MG63 (cell line): Measurements from ENCODE around the gene NSMCE4A. TPM values are rescaled to one million over a fixed set of nuclear protein-coding genes. Genes with fewer than 3 reads are reported as not detected.
A peak's percentile ranks its signal among the peaks of the same experiment; 100 is the strongest.
"Not testable (repeated sequence)": the region's sequence is repeated elsewhere in the genome, so short reads cannot be mapped to it uniquely, and the experiment has no call there.

Source experiments
- DNase-seq: peaks from one replicate; pipeline ENCODE4 v3.0.0-alpha.2; 2020
- H3K27me3 ChIP-seq: fragments of 250-450 bp; sonication (Bioruptor Pico); 2 replicates; pipeline ENCODE4 v1.5.1; 2020; ENCODE audit warnings: mild to moderate bottlenecking, moderate library complexity
- H3K36me3 ChIP-seq: fragments of 250-450 bp; sonication (Bioruptor Pico); 2 replicates; pipeline ENCODE4 v1.5.1; 2020; ENCODE audit warnings: mild to moderate bottlenecking, moderate library complexity
- H3K4me3 ChIP-seq: fragments of 250-450 bp; sonication (Bioruptor Pico); 2 replicates; pipeline ENCODE4 v1.5.1; 2020; ENCODE audit warnings: mild to moderate bottlenecking, moderate library complexity
- H3K9me3 ChIP-seq: fragments of 250-450 bp; sonication (Bioruptor Pico); 2 replicates; pipeline ENCODE4 v1.5.1; 2020; ENCODE audit warnings: mild to moderate bottlenecking, moderate library complexity
- total RNA-seq: library from RNA; depleted of rRNA; stranded (reverse); fragments of >200 nt; shearing (Covaris generic); gene quantifications from 2 replicates; pipeline ENCODE4 v1.2.3, GENCODE V29; 2014; ENCODE audit warnings: low replicate concordance

Gene NSMCE4A
- total RNA-seq, 1 experiment from 2014 or later = 65.7 TPM

DNA sequence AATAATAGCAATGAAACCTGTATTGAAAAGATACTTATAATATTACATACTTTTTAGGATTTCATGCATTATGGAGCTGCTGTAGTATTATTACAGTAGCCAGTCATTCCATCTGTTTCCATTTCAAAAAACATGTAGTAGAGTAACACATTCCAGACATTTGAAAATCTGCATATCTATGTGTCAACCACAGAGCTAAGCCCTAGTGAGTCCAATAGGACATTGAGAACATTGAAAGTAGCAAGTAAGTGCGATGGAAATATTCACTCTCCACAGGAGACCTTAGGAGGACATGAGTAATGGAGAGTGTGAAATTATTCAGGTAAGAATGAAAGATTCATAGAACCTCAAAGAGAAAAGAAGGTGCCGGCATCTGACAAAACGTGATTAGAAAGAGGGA lies 15.3 kb downstream of the NSMCE4A start:
- Histone ChIP-seq H3K27me3 (no peaks in the 10 kb centered on the region), H3K9me3 (no peaks in the 10 kb centered on the region), H3K4me3 (no peak overlapping the region), H3K36me3 (peaks cover 27% of the 10 kb centered on the region)
- DNase-seq = no peak

- DNase-seq = peak; percentile 54
- H3K9me3 ChIP-seq = no peaks in the 10 kb centered on the region
- peaks cover 27% of the 10 kb centered on the region for H3K36me3 ChIP-seq
- no peak overlapping the region for H3K4me3 ChIP-seq
- H3K27me3 ChIP-seq = no peaks in the 10 kb centered on the region
Measured at GRCh38 chr10:121956111-121957061, 18.6 kb downstream of the NSMCE4A start.

DNA sequence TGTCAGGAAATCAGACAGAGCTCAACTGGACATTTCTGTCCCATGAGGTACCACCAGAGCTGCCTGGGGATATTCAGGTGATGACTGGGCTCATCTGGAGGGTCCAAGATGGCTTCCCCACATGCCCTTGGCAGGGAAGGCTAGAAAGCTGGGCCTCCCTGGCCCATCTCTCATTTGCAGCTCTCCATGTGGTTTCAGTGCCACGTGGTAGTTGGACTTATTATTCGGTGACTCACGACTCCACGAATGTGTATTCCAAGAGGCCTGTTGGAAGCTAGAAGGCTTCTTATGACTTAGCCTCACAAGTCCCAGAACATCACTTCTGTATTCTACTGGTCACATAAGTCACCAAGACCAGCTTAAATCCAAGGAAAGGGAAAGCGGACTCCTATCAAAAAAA lies 22.8 kb downstream of the NSMCE4A start:
- Histone ChIP-seq H3K27me3 (no peaks in the 10 kb centered on the region), H3K36me3 (peaks cover 11% of the 10 kb centered on the region), H3K9me3 (no peaks in the 10 kb centered on the region), H3K4me3 (no peak overlapping the region)
- DNase-seq = peak; percentile 83

GRCh38 chr10:121949451-121949850 lies 25.6 kb downstream of the NSMCE4A start:
- no peaks in the 10 kb centered on the region for H3K9me3 ChIP-seq
- H3K27me3 ChIP-seq = no peaks in the 10 kb centered on the region
- H3K36me3 ChIP-seq = no peaks in the 10 kb centered on the region
- no peak for DNase-seq
- H3K4me3 ChIP-seq = no peak overlapping the region

GRCh38 chr10:121949049-121949448 lies 26.0 kb downstream of the NSMCE4A start:
- Histone ChIP-seq H3K27me3 (no peaks in the 10 kb centered on the region), H3K9me3 (no peaks in the 10 kb centered on the region), H3K36me3 (no peaks in the 10 kb centered on the region), H3K4me3 (no peak overlapping the region)
- no peak for DNase-seq

DNA sequence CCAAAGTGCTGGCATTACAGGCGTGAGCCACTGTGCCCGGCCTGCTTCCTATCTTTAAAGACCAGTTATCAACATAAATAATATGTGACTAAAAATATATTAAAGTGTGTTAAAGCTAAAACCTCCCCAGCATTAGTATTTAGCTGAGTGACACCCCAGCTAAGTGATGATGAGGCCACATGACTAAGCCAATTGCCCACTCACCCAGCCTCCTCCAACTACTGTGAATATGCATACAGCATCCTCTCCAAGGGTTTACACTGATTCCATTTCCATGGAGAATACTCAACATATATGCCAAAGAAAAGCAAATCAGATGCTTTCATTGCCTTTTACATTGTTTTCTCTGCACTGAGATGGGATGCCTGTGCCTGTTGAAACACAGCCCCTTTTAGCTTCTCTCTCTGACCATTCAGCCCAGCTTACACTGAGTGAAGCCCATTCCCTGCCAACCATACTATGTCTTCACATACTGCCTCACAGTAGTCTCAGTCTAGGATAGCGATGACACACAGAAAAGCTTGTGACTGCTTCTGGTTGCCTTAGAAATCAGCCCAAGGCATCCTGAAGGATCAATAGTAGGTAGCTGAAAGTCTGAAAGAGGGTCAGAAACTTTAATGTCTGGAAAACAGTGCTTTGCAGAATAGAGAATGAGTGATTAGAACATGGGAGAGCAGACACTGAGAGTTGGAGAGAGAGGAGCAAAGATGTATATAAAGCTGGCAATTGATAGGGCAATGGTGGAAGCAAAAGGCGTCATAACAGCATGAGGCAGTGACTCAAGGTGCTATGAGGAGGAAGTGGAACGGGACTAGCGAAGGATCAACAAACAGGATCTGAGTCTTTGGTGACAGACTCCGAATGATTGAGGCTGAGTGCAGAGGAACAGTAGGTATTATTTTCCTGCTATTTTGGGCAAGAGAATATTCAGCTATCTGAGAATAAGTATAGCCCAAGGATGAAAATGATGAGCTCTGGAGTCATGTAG lies 27.4 kb downstream of the NSMCE4A start:
- Histone ChIP-seq H3K4me3 (no peak overlapping the region), H3K9me3 (no peaks in the 10 kb centered on the region), H3K27me3 (no peaks in the 10 kb centered on the region), H3K36me3 (no peaks in the 10 kb centered on the region)
- DNase-seq = no peak

DNA sequence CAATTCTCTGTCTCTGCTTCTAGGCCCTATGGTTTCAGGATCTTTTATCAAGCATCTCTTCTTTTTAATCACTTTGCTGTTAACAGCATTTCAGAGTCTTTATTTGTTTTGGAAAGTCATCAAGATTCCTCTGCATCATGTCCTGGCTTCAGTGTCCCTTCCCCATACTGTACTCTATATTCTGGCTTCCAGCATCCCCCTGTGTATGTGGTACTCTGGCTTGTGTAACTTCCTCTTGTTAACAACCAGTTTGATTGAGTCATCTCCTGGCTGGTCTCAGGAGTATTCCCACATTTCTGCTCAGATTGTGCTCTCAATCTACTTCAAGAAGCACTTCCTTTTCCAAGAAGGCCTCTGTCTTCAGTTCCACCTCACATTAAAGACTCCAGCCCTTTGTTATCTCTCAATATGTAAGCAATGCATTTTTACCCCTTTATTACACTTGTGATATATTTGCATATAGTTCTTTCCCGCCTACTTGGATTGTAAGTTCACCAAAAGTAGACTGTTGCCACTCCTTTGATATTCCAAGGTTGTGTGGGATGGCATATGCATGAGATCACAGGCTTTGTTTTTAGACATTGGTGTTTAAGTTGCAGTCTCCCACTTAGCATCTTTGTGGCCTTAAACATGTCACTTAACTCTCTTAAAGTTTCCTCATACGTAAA lies 32.1 kb downstream of the NSMCE4A start:
- DNase-seq = peak; percentile 74
- H3K9me3 ChIP-seq = peaks cover 3% of the 10 kb centered on the region; the same call in 1 of the 2 replicates
- H3K27me3 ChIP-seq = no peaks in the 10 kb centered on the region
- H3K4me3 ChIP-seq = no peak overlapping the region
- H3K36me3 ChIP-seq = no peaks in the 10 kb centered on the region

GRCh38 chr10:121941532-121941931 lies 33.5 kb downstream of the NSMCE4A start:
- DNase-seq = no peak
- Histone ChIP-seq H3K9me3 (peaks cover 3% of the 10 kb centered on the region; the same call in 1 of the 2 replicates), H3K27me3 (no peaks in the 10 kb centered on the region), H3K4me3 (no peak overlapping the region), H3K36me3 (no peaks in the 10 kb centered on the region)

GRCh38 chr10:121936295-121936694 lies 38.7 kb downstream of the NSMCE4A start:
- Histone ChIP-seq H3K36me3 (no peaks in the 10 kb centered on the region), H3K9me3 (peaks cover under 1% of the 10 kb centered on the region; the same call in 1 of the 2 replicates), H3K27me3 (no peaks in the 10 kb centered on the region), H3K4me3 (no peak overlapping the region)
- DNase-seq = no peak

- DNase-seq = no peak
- Histone ChIP-seq H3K27me3 (no peaks in the 10 kb centered on the region), H3K36me3 (no peaks in the 10 kb centered on the region)
Measured at GRCh38 chr10:121935702-121936101, 39.3 kb downstream of the NSMCE4A start.

GRCh38 chr10:121930268-121931085 lies 44.5 kb downstream of the NSMCE4A start:
- H3K4me3 ChIP-seq, H3K27me3 ChIP-seq, H3K9me3 ChIP-seq, DNase-seq, H3K36me3 ChIP-seq: not testable (repeated sequence)

More at GRCh38 chr10:121935702-121936101, 39.3 kb downstream of the NSMCE4A start:
- Histone ChIP-seq H3K9me3 (no peaks in the 10 kb centered on the region), H3K4me3 (no peak overlapping the region)

DNA sequence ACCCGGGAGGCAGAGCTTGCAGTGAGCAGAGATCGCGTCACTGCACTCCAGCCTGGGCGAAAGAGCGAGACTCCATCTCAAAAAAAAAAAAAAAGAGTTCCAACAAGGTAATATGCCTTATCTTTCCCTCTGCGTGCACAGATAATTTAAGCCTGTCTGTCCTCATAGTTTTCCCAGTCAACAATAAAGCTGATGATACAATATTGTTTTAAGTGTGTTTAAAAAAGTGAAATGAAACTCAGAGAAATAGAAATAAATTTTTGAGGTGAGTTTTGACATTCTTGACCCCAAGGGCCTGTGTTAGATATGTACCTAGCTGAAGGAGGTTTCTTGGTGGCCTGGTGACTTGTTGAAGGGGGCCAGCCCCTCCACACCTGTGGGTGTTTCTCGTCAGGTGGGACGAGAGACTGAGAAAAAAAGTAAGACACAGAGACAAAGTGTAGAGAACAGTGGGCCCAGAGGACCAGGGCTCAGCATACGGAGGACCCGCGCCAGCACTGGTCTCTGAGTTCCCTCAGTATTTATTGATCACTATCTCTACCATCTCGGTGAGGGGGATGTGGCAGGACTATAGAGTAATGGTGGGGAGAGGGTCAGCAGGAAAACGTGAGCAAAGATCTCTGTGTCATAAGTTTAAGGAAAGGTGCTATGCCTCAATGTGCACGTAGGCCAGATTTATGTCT lies 45.3 kb downstream of the NSMCE4A start:
- not testable (repeated sequence) for H3K27me3 ChIP-seq, DNase-seq, H3K36me3 ChIP-seq, H3K9me3 ChIP-seq, H3K4me3 ChIP-seq

GRCh38 chr10:121928528-121928884 lies 46.5 kb downstream of the NSMCE4A start:
- no peaks in the 10 kb centered on the region for H3K27me3 ChIP-seq
- DNase-seq = no peak
- peak overlapping the region; percentile 96 for H3K4me3 ChIP-seq
- no peaks in the 10 kb centered on the region for H3K9me3 ChIP-seq
- peaks cover 6% of the 10 kb centered on the region; the same call in 1 of the 2 replicates for H3K36me3 ChIP-seq

- H3K36me3 ChIP-seq = peaks cover 7% of the 10 kb centered on the region
- no peaks in the 10 kb centered on the region for H3K9me3 ChIP-seq
- peak; percentile 87 for DNase-seq
- H3K27me3 ChIP-seq = no peaks in the 10 kb centered on the region
- peak within 1 kb of the TSS; percentile 96 for H3K4me3 ChIP-seq
Measured at GRCh38 chr10:121927841-121928527, 47.0 kb downstream of the NSMCE4A start, which contains the start of gene ATE1. ATE1 (minus strand) TSS chr10:121928031; CDS start chr10:121927949, 82 bp downstream.
